ENCODE measurements around the gene CALR3. TPM values are rescaled to one million over a fixed set of nuclear protein-coding genes. Genes with fewer than 3 reads are reported as not detected.

Gene CALR3
- total and polyA plus RNA-seq, 2 of the 8 experiments (the other 6 are each of a cell fraction or from before 2014, with no cell fraction given): 0.11 to 0.32 TPM

DNA sequence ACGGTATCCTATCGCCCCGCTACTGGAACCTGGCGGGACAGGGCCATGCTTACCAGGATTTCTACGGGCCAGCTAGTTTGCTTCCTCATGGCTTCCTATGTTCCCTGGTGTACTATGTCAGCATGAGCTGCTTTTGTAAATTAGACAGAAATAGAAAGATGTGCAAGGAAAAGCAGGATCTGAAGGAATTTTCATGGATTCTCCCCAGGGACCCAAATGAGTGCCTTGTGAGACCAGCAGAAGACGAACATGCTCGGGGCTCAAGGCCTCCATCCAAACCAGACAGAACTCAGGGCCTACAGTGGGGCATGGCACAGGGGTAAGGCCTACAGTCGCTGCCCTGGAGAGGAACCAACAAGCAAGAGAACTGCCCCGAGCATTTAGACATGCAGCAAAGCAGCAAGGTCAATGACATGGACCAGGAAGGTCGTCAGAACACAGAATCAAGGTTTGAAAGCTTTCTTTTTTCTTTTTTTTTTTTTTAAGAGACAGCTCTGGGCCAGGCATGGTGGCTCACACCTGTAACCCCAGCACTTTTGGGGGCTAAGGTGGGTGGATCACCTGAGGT, 41.5 kb downstream of the CALR3 start (continued):
- TF ChIP-seq, protein P1, sequence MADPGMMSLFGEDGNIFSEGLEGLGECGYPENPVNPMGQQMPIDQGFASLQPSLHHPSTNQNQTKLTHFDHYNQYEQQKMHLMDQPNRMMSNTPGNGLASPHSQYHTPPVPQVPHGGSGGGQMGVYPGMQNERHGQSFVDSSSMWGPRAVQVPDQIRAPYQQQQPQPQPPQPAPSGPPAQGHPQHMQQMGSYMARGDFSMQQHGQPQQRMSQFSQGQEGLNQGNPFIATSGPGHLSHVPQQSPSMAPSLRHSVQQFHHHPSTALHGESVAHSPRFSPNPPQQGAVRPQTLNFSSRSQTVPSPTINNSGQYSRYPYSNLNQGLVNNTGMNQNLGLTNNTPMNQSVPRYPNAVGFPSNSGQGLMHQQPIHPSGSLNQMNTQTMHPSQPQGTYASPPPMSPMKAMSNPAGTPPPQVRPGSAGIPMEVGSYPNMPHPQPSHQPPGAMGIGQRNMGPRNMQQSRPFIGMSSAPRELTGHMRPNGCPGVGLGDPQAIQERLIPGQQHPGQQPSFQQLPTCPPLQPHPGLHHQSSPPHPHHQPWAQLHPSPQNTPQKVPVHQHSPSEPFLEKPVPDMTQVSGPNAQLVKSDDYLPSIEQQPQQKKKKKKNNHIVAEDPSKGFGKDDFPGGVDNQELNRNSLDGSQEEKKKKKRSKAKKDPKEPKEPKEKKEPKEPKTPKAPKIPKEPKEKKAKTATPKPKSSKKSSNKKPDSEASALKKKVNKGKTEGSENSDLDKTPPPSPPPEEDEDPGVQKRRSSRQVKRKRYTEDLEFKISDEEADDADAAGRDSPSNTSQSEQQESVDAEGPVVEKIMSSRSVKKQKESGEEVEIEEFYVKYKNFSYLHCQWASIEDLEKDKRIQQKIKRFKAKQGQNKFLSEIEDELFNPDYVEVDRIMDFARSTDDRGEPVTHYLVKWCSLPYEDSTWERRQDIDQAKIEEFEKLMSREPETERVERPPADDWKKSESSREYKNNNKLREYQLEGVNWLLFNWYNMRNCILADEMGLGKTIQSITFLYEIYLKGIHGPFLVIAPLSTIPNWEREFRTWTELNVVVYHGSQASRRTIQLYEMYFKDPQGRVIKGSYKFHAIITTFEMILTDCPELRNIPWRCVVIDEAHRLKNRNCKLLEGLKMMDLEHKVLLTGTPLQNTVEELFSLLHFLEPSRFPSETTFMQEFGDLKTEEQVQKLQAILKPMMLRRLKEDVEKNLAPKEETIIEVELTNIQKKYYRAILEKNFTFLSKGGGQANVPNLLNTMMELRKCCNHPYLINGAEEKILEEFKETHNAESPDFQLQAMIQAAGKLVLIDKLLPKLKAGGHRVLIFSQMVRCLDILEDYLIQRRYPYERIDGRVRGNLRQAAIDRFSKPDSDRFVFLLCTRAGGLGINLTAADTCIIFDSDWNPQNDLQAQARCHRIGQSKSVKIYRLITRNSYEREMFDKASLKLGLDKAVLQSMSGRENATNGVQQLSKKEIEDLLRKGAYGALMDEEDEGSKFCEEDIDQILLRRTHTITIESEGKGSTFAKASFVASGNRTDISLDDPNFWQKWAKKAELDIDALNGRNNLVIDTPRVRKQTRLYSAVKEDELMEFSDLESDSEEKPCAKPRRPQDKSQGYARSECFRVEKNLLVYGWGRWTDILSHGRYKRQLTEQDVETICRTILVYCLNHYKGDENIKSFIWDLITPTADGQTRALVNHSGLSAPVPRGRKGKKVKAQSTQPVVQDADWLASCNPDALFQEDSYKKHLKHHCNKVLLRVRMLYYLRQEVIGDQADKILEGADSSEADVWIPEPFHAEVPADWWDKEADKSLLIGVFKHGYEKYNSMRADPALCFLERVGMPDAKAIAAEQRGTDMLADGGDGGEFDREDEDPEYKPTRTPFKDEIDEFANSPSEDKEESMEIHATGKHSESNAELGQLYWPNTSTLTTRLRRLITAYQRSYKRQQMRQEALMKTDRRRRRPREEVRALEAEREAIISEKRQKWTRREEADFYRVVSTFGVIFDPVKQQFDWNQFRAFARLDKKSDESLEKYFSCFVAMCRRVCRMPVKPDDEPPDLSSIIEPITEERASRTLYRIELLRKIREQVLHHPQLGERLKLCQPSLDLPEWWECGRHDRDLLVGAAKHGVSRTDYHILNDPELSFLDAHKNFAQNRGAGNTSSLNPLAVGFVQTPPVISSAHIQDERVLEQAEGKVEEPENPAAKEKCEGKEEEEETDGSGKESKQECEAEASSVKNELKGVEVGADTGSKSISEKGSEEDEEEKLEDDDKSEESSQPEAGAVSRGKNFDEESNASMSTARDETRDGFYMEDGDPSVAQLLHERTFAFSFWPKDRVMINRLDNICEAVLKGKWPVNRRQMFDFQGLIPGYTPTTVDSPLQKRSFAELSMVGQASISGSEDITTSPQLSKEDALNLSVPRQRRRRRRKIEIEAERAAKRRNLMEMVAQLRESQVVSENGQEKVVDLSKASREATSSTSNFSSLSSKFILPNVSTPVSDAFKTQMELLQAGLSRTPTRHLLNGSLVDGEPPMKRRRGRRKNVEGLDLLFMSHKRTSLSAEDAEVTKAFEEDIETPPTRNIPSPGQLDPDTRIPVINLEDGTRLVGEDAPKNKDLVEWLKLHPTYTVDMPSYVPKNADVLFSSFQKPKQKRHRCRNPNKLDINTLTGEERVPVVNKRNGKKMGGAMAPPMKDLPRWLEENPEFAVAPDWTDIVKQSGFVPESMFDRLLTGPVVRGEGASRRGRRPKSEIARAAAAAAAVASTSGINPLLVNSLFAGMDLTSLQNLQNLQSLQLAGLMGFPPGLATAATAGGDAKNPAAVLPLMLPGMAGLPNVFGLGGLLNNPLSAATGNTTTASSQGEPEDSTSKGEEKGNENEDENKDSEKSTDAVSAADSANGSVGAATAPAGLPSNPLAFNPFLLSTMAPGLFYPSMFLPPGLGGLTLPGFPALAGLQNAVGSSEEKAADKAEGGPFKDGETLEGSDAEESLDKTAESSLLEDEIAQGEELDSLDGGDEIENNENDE (IDR thresholded peaks at IDR 0.05; ENCODE audit: insufficient replicate concordance, low read length): no peak

Measured in H1 (cell line).